ENCODE measurements around the gene SERTAD2.

Gene SERTAD2

GRCh38 chr2:64692401-64692800 is 38.7 kb upstream of the SERTAD2 start:
- no peak for TF ChIP-seq POU2F2 (IDR thresholded peaks at IDR 0.05; ENCODE audit: low read depth, low read length)
- TF ChIP-seq POLR2AphosphoS5 (IDR thresholded peaks at IDR 0.05; ENCODE audit: low read depth, low read length): no peak
- TF ChIP-seq POLR2A (IDR thresholded peaks at IDR 0.05; ENCODE audit: low read depth, low read length): no peak
- TF ChIP-seq SPI1 (IDR thresholded peaks at IDR 0.05; ENCODE audit: low read depth, low read length): no peak
- TF ChIP-seq PAX5 (IDR thresholded peaks at IDR 0.05; ENCODE audit: insufficient read depth, low read length, severe bottlenecking): no peak
- no peak for TF ChIP-seq TAF1 (IDR thresholded peaks at IDR 0.05; ENCODE audit: low read depth, low read length)
- DNase-seq (ENCODE audit: insufficient read length, low spot score) (no peak), FAIRE-seq (no peak)

- FAIRE-seq (peak; percentile 55), DNase-seq (ENCODE audit: insufficient read length, low spot score) (no peak)
- TF ChIP-seq POLR2AphosphoS5 (IDR thresholded peaks at IDR 0.05; ENCODE audit: low read depth, low read length) (no peak), POLR2A (IDR thresholded peaks at IDR 0.05; ENCODE audit: low read depth, low read length) (no peak), PAX5 (IDR thresholded peaks at IDR 0.05; ENCODE audit: insufficient read depth, low read length, severe bottlenecking) (no peak), POU2F2 (IDR thresholded peaks at IDR 0.05; ENCODE audit: low read depth, low read length) (no peak), SPI1 (IDR thresholded peaks at IDR 0.05; ENCODE audit: low read depth, low read length) (no peak), TAF1 (IDR thresholded peaks at IDR 0.05; ENCODE audit: low read depth, low read length) (no peak)
Measured at GRCh38 chr2:64688909-64689308, 35.2 kb upstream of the SERTAD2 start.

- FAIRE-seq: peak; percentile 58
- TF ChIP-seq SPI1 (IDR thresholded peaks at IDR 0.05; ENCODE audit: low read depth, low read length) (no peak), PAX5 (IDR thresholded peaks at IDR 0.05; ENCODE audit: insufficient read depth, low read length, severe bottlenecking) (no peak), POLR2A (IDR thresholded peaks at IDR 0.05; ENCODE audit: low read depth, low read length) (no peak), POLR2AphosphoS5 (IDR thresholded peaks at IDR 0.05; ENCODE audit: low read depth, low read length) (no peak), TAF1 (IDR thresholded peaks at IDR 0.05; ENCODE audit: low read depth, low read length) (no peak), POU2F2 (IDR thresholded peaks at IDR 0.05; ENCODE audit: low read depth, low read length) (no peak)
- DNase-seq (ENCODE audit: insufficient read length, low spot score): no peak
Measured at GRCh38 chr2:64686283-64686956, 32.7 kb upstream of the SERTAD2 start.

GRCh38 chr2:64685430-64685829 is 31.7 kb upstream of the SERTAD2 start:
- FAIRE-seq (no peak), DNase-seq (ENCODE audit: insufficient read length, low spot score) (no peak)
- TF ChIP-seq POLR2A (IDR thresholded peaks at IDR 0.05; ENCODE audit: low read depth, low read length): no peak
- no peak for TF ChIP-seq POU2F2 (IDR thresholded peaks at IDR 0.05; ENCODE audit: low read depth, low read length)
- no peak for TF ChIP-seq POLR2AphosphoS5 (IDR thresholded peaks at IDR 0.05; ENCODE audit: low read depth, low read length)
- TF ChIP-seq TAF1 (IDR thresholded peaks at IDR 0.05; ENCODE audit: low read depth, low read length): no peak
- no peak for TF ChIP-seq PAX5 (IDR thresholded peaks at IDR 0.05; ENCODE audit: insufficient read depth, low read length, severe bottlenecking)
- no peak for TF ChIP-seq SPI1 (IDR thresholded peaks at IDR 0.05; ENCODE audit: low read depth, low read length)

- TF ChIP-seq PAX5 (IDR thresholded peaks at IDR 0.05; ENCODE audit: insufficient read depth, low read length, severe bottlenecking) (no peak), POLR2A (IDR thresholded peaks at IDR 0.05; ENCODE audit: low read depth, low read length) (no peak), SPI1 (IDR thresholded peaks at IDR 0.05; ENCODE audit: low read depth, low read length) (no peak), TAF1 (IDR thresholded peaks at IDR 0.05; ENCODE audit: low read depth, low read length) (no peak), POLR2AphosphoS5 (IDR thresholded peaks at IDR 0.05; ENCODE audit: low read depth, low read length) (no peak), POU2F2 (IDR thresholded peaks at IDR 0.05; ENCODE audit: low read depth, low read length) (no peak)
- DNase-seq (ENCODE audit: insufficient read length, low spot score) (no peak), FAIRE-seq (no peak)
Measured at GRCh38 chr2:64683771-64684510, 30.2 kb upstream of the SERTAD2 start.

- TF ChIP-seq POLR2AphosphoS5 (IDR thresholded peaks at IDR 0.05; ENCODE audit: low read depth, low read length) (no peak), SPI1 (IDR thresholded peaks at IDR 0.05; ENCODE audit: low read depth, low read length) (peak; percentile 69), TAF1 (IDR thresholded peaks at IDR 0.05; ENCODE audit: low read depth, low read length) (no peak)
- no peak for FAIRE-seq
- no peak for DNase-seq (ENCODE audit: insufficient read length, low spot score)
Measured at GRCh38 chr2:64681479-64681967, 27.8 kb upstream of the SERTAD2 start.

GRCh38 chr2:64679673-64680425 is 26.1 kb upstream of the SERTAD2 start:
- FAIRE-seq: peak; percentile 20
- TF ChIP-seq PAX5 (IDR thresholded peaks at IDR 0.05; ENCODE audit: insufficient read depth, low read length, severe bottlenecking) (no peak), POLR2AphosphoS5 (IDR thresholded peaks at IDR 0.05; ENCODE audit: low read depth, low read length) (no peak), POU2F2 (IDR thresholded peaks at IDR 0.05; ENCODE audit: low read depth, low read length) (no peak), SPI1 (IDR thresholded peaks at IDR 0.05; ENCODE audit: low read depth, low read length) (no peak), TAF1 (IDR thresholded peaks at IDR 0.05; ENCODE audit: low read depth, low read length) (no peak), POLR2A (IDR thresholded peaks at IDR 0.05; ENCODE audit: low read depth, low read length) (no peak)
- DNase-seq (ENCODE audit: insufficient read length, low spot score): no peak

GRCh38 chr2:64678771-64679590 is 25.3 kb upstream of the SERTAD2 start:
- DNase-seq (ENCODE audit: insufficient read length, low spot score) (no peak), FAIRE-seq (no peak)
- TF ChIP-seq POU2F2 (IDR thresholded peaks at IDR 0.05; ENCODE audit: low read depth, low read length) (no peak), PAX5 (IDR thresholded peaks at IDR 0.05; ENCODE audit: insufficient read depth, low read length, severe bottlenecking) (no peak), SPI1 (IDR thresholded peaks at IDR 0.05; ENCODE audit: low read depth, low read length) (no peak), TAF1 (IDR thresholded peaks at IDR 0.05; ENCODE audit: low read depth, low read length) (no peak), POLR2A (IDR thresholded peaks at IDR 0.05; ENCODE audit: low read depth, low read length) (no peak), POLR2AphosphoS5 (IDR thresholded peaks at IDR 0.05; ENCODE audit: low read depth, low read length) (no peak)

Measured in GM12891 (cell line).